ENCODE measurements around the gene SPRTN.
A peak's percentile ranks its signal among the peaks of the same experiment; 100 is the strongest.

SPRTN gene

DNA sequence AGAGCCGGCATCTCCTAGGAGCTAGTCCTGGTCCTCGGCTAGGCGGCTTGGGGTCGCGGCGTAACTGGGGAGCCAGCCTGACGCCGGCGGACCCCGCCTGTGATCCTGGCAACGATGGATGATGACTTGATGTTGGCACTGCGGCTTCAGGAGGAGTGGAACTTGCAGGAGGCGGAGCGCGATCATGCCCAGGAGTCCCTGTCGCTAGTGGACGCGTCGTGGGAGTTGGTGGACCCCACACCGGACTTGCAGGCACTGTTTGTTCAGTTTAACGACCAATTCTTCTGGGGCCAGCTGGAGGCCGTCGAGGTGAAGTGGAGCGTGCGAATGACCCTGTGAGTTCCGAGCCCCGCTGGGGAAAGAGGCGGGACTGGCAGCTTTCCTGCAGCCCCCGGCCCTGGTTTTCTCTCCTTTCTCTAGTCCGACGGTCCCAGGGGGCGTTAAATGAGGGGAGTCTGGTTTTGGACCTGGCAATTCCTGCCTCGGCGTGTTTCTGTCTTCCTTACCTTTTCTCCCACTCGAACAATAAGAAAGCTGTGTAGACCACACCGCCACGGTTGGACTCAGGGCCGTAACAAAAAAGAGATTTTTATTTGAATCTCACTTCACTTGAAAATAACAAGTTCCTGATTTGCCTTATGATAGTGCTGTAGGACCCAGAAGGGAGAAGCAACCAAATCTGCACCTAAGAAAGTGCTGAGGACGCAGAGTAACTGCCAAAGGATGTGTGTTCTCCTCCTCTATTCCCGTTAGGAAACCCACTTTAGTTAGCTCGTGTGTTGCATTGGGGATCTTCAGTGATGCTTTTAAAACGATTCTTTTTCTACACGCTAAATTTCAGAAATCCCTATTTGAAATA, at the start of gene SPRTN:
Gene SPRTN (plus strand): TSS at position 24 of the 859 bp plus-strand sequence. CDS start 91 bp downstream, at position 115.
- H3K4me2 ChIP-seq (ENCODE audit: low read length), result peak within 1 kb of the TSS; percentile 96
- no peaks in the 10 kb centered on the region for H3K27me3 ChIP-seq (ENCODE audit: low read depth, low read length)
- H3K9me3 ChIP-seq (ENCODE audit: insufficient read depth, low read length), result no peaks in the 10 kb centered on the region
- H3K36me3 ChIP-seq (replicated peaks; ENCODE audit: low read depth, low read length), result peaks cover 17% of the 10 kb centered on the region
- no peaks in the 10 kb centered on the region for H4K20me1 ChIP-seq (ENCODE audit: insufficient read depth, low read length)
- peaks cover 70% of the 10 kb centered on the region for H3K79me2 ChIP-seq (ENCODE audit: low read length)
- H3K4me3 ChIP-seq (ENCODE audit: low read length), result peak within 1 kb of the TSS; percentile 92
- TF ChIP-seq, protein P1, sequence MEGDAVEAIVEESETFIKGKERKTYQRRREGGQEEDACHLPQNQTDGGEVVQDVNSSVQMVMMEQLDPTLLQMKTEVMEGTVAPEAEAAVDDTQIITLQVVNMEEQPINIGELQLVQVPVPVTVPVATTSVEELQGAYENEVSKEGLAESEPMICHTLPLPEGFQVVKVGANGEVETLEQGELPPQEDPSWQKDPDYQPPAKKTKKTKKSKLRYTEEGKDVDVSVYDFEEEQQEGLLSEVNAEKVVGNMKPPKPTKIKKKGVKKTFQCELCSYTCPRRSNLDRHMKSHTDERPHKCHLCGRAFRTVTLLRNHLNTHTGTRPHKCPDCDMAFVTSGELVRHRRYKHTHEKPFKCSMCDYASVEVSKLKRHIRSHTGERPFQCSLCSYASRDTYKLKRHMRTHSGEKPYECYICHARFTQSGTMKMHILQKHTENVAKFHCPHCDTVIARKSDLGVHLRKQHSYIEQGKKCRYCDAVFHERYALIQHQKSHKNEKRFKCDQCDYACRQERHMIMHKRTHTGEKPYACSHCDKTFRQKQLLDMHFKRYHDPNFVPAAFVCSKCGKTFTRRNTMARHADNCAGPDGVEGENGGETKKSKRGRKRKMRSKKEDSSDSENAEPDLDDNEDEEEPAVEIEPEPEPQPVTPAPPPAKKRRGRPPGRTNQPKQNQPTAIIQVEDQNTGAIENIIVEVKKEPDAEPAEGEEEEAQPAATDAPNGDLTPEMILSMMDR (IDR thresholded peaks at IDR 0.05; ENCODE audit: low read depth, low read length), result no peak
- TF ChIP-seq EZH2phosphoT487 (IDR thresholded peaks at IDR 0.05; ENCODE audit: low read depth), result no peak
- peak within 1 kb of the TSS; percentile 79 for H3K9ac ChIP-seq (ENCODE audit: low read length)
- peak within 1 kb of the TSS; percentile 88 for H3K27ac ChIP-seq (ENCODE audit: low read length)
- peak within 1 kb of the TSS; percentile 90 for H2AFZ ChIP-seq (ENCODE audit: low read depth, low read length)
- peaks cover 42% of the 10 kb centered on the region for H3K4me1 ChIP-seq (ENCODE audit: low read length)

- Histone ChIP-seq H3K27me3 (ENCODE audit: low read depth, low read length) (no peaks in the 10 kb centered on the region), H3K27ac (ENCODE audit: low read length) (no peak overlapping the region), H3K4me3 (ENCODE audit: low read length) (no peak overlapping the region), H3K36me3 (replicated peaks; ENCODE audit: low read depth, low read length) (no peaks in the 10 kb centered on the region), H3K9me3 (ENCODE audit: insufficient read depth, low read length) (no peaks in the 10 kb centered on the region), H4K20me1 (ENCODE audit: insufficient read depth, low read length) (no peaks in the 10 kb centered on the region), H3K4me2 (ENCODE audit: low read length) (no peak overlapping the region), H3K9ac (ENCODE audit: low read length) (no peak overlapping the region), H3K4me1 (ENCODE audit: low read length) (no peaks in the 10 kb centered on the region), H2AFZ (ENCODE audit: low read depth, low read length) (no peak overlapping the region), H3K79me2 (ENCODE audit: low read length) (no peaks in the 10 kb centered on the region)
- TF ChIP-seq EZH2phosphoT487 (IDR thresholded peaks at IDR 0.05; ENCODE audit: low read depth), result no peak
Measured at GRCh38 chr1:231295938-231296337, 42.2 kb upstream of the SPRTN start.

GRCh38 chr1:231301990-231302389, 36.1 kb upstream of the SPRTN start:
- no peak overlapping the region for H3K4me3 ChIP-seq (ENCODE audit: low read length)

GRCh38 chr1:231310391-231310934, 27.6 kb upstream of the SPRTN start:
- Histone ChIP-seq H3K79me2 (ENCODE audit: low read length) (no peaks in the 10 kb centered on the region), H3K4me2 (ENCODE audit: low read length) (no peak overlapping the region), H3K4me1 (ENCODE audit: low read length) (no peaks in the 10 kb centered on the region), H3K9ac (ENCODE audit: low read length) (no peak overlapping the region), H4K20me1 (ENCODE audit: insufficient read depth, low read length) (no peaks in the 10 kb centered on the region), H3K36me3 (replicated peaks; ENCODE audit: low read depth, low read length) (no peaks in the 10 kb centered on the region), H2AFZ (ENCODE audit: low read depth, low read length) (no peak overlapping the region), H3K9me3 (ENCODE audit: insufficient read depth, low read length) (no peaks in the 10 kb centered on the region), H3K27ac (ENCODE audit: low read length) (no peak overlapping the region), H3K4me3 (ENCODE audit: low read length) (no peak overlapping the region), H3K27me3 (ENCODE audit: low read depth, low read length) (no peaks in the 10 kb centered on the region)
- TF ChIP-seq, protein P1 (IDR thresholded peaks at IDR 0.05; ENCODE audit: low read depth, low read length), result no peak
- no peak for TF ChIP-seq EZH2phosphoT487 (IDR thresholded peaks at IDR 0.05; ENCODE audit: low read depth)

More at GRCh38 chr1:231301990-231302389, 36.1 kb upstream of the SPRTN start:
- H3K27ac ChIP-seq (ENCODE audit: low read length), result no peak overlapping the region
- H3K79me2 ChIP-seq (ENCODE audit: low read length), result no peaks in the 10 kb centered on the region
- no peak overlapping the region for H3K9ac ChIP-seq (ENCODE audit: low read length)
- H3K9me3 ChIP-seq (ENCODE audit: insufficient read depth, low read length), result no peaks in the 10 kb centered on the region
- H4K20me1 ChIP-seq (ENCODE audit: insufficient read depth, low read length), result no peaks in the 10 kb centered on the region
- no peak overlapping the region for H3K4me2 ChIP-seq (ENCODE audit: low read length)
- no peak overlapping the region for H2AFZ ChIP-seq (ENCODE audit: low read depth, low read length)
- H3K4me1 ChIP-seq (ENCODE audit: low read length), result no peaks in the 10 kb centered on the region
- TF ChIP-seq, protein P1 (IDR thresholded peaks at IDR 0.05; ENCODE audit: low read depth, low read length), result no peak
- no peak for TF ChIP-seq EZH2phosphoT487 (IDR thresholded peaks at IDR 0.05; ENCODE audit: low read depth)
- H3K27me3 ChIP-seq (ENCODE audit: low read depth, low read length), result no peaks in the 10 kb centered on the region
- no peaks in the 10 kb centered on the region for H3K36me3 ChIP-seq (replicated peaks; ENCODE audit: low read depth, low read length)

Data from OCI-LY3 (cell line).